OCI-M1 (cell line): ENCODE data around the gene AP5S1.
A peak's percentile ranks its signal among the peaks of the same experiment; 100 is the strongest.

ENCODE experiments used
- DNase-seq: peaks from one replicate; lab custom pipeline; 2025; lab: John Stamatoyannopoulos, UW

The AP5S1 gene

GRCh38 chr20:3846378-3846739 is 26.0 kb downstream of the AP5S1 start:
- DNase-seq, result no peak

- DNase-seq, result peak; percentile 85
These were observed 26.5 kb downstream of the AP5S1 start, which contains the start of gene MAVS for GRCh38 chr20:3846740-3847428. Gene MAVS, plus strand, starts transcription at chr20:3846834. Its CDS starts 7,791 bp downstream, at chr20:3854625.

- no peak for DNase-seq
These were observed 27.1 kb downstream of the AP5S1 start for GRCh38 chr20:3847429-3847940.

GRCh38 chr20:3848565-3848964 is 28.2 kb downstream of the AP5S1 start:
- no peak for DNase-seq

- DNase-seq, result no peak
These were observed 34.1 kb downstream of the AP5S1 start for GRCh38 chr20:3854462-3854871.

GRCh38 chr20:3857405-3857804 is 37.1 kb downstream of the AP5S1 start:
- no peak for DNase-seq

- DNase-seq, result no peak
These were observed 38.3 kb downstream of the AP5S1 start for GRCh38 chr20:3858689-3859088.

GRCh38 chr20:3861191-3861590 is 40.8 kb downstream of the AP5S1 start:
- no peak for DNase-seq

GRCh38 chr20:3862333-3862732 is 42.0 kb downstream of the AP5S1 start:
- no peak for DNase-seq

- no peak for DNase-seq
These were observed 43.0 kb downstream of the AP5S1 start for GRCh38 chr20:3863317-3863716.

- DNase-seq, result no peak
These were observed 44.2 kb downstream of the AP5S1 start for GRCh38 chr20:3864518-3864917.

GRCh38 chr20:3865152-3865886 is 45.0 kb downstream of the AP5S1 start:
- no peak for DNase-seq

GRCh38 chr20:3865887-3866407 is 45.6 kb downstream of the AP5S1 start:
- no peak for DNase-seq

- no peak for DNase-seq
These were observed 46.1 kb downstream of the AP5S1 start for GRCh38 chr20:3866464-3866863.

- DNase-seq, result no peak
These were observed 47.5 kb downstream of the AP5S1 start for GRCh38 chr20:3867802-3868201.

- no peak for DNase-seq
These were observed 49.7 kb downstream of the AP5S1 start for GRCh38 chr20:3869839-3870634.

GRCh38 chr20:3871550-3872265 is 51.4 kb downstream of the AP5S1 start:
- DNase-seq, result no peak

GRCh38 chr20:3873507-3873906 is 53.2 kb downstream of the AP5S1 start:
- no peak for DNase-seq

- no peak for DNase-seq
These were observed 54.0 kb downstream of the AP5S1 start for GRCh38 chr20:3874194-3874844.

GRCh38 chr20:3875378-3875974 is 55.1 kb downstream of the AP5S1 start:
- DNase-seq, result no peak

- DNase-seq, result no peak
These were observed 55.7 kb downstream of the AP5S1 start for GRCh38 chr20:3876000-3876399.
